HL-60 (cell line): ENCODE data around the gene UBE2K.

Experiments
- DNase-seq, 2 experiments: peaks; one replicate each; pipeline ENCODE4 v3.0.0-alpha.2; 2010 to 2020; ENCODE audit warnings: low read depth in 1 of 2, low spot score in 1 of 2
- H3K27ac ChIP-seq: fragments of 250-450 bp; sonication (Bioruptor Pico); replicated peaks from 2 replicates; pipeline ENCODE4 v1.5.1; 2020; ENCODE audit warnings: mild to moderate bottlenecking, moderate library complexity
- H3K27me3 ChIP-seq: fragments of 250-450 bp; sonication (Bioruptor Pico); 2 replicates; pipeline ENCODE4 v1.5.1; 2021; ENCODE audit warnings: mild to moderate bottlenecking, moderate library complexity; ENCODE audit not compliant: insufficient read depth, poor library complexity, severe bottlenecking
- H3K4me3 ChIP-seq: replicated peaks from 2 replicates; pipeline ENCODE4 v1.5.1; 2011; ENCODE audit warnings: mild to moderate bottlenecking, control low read depth, low read length; ENCODE audit not compliant: insufficient read depth
- GABPA ChIP-seq: IDR thresholded peaks from 2 replicates; pipeline ENCODE4 v1.6.1; 2012; ENCODE audit warnings: low read depth
- POLR2AphosphoS5 ChIP-seq: IDR thresholded peaks from 2 replicates; pipeline ENCODE4 v1.6.1; 2012; ENCODE audit warnings: low read depth
- SPI1 ChIP-seq: IDR thresholded peaks from 2 replicates; pipeline ENCODE4 v1.6.1; 2012; ENCODE audit warnings: low read depth, mild to moderate bottlenecking, borderline replicate concordance
- TF ChIP-seq, protein P1 (sequence below): IDR thresholded peaks from one replicate; pipeline ENCODE4 v1.5.1; 2011; ENCODE audit warnings: low read length, control low read depth, inconsistent platforms; ENCODE audit not compliant: insufficient read depth
- TF ChIP-seq, protein P2 (sequence below): IDR thresholded peaks from 2 replicates; pipeline ENCODE4 v1.6.1; 2012; ENCODE audit warnings: low read depth; ENCODE audit not compliant: insufficient replicate concordance

UBE2K gene

DNA sequence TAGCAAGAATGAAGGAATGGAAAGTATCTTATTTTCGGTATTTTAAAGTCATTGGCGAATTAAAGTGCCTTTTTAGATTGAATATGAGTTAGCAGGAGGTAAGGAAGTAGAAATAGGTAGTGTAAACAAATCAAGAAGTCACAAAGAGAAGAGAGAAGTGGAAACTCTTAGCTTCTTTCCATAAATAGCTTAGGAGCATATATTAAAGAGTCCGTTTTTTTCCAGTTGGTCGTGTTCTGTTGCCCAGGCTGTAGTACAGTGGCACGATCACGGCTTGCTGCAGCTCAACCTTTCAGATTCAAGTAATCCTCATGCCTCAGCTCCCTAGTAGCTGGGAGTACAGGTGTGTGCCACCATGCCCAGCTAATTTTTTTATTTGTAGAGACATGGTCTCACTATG lies 56.4 kb downstream of the UBE2K start:
- Histone ChIP-seq H3K4me3 (no peak overlapping the region), H3K27me3 (no peaks in the 10 kb centered on the region), H3K27ac (no peak overlapping the region)
- TF ChIP-seq SPI1: no peak
- TF ChIP-seq GABPA: no peak
- TF ChIP-seq, protein P1, sequence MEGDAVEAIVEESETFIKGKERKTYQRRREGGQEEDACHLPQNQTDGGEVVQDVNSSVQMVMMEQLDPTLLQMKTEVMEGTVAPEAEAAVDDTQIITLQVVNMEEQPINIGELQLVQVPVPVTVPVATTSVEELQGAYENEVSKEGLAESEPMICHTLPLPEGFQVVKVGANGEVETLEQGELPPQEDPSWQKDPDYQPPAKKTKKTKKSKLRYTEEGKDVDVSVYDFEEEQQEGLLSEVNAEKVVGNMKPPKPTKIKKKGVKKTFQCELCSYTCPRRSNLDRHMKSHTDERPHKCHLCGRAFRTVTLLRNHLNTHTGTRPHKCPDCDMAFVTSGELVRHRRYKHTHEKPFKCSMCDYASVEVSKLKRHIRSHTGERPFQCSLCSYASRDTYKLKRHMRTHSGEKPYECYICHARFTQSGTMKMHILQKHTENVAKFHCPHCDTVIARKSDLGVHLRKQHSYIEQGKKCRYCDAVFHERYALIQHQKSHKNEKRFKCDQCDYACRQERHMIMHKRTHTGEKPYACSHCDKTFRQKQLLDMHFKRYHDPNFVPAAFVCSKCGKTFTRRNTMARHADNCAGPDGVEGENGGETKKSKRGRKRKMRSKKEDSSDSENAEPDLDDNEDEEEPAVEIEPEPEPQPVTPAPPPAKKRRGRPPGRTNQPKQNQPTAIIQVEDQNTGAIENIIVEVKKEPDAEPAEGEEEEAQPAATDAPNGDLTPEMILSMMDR: no peak
- TF ChIP-seq, protein P2, sequence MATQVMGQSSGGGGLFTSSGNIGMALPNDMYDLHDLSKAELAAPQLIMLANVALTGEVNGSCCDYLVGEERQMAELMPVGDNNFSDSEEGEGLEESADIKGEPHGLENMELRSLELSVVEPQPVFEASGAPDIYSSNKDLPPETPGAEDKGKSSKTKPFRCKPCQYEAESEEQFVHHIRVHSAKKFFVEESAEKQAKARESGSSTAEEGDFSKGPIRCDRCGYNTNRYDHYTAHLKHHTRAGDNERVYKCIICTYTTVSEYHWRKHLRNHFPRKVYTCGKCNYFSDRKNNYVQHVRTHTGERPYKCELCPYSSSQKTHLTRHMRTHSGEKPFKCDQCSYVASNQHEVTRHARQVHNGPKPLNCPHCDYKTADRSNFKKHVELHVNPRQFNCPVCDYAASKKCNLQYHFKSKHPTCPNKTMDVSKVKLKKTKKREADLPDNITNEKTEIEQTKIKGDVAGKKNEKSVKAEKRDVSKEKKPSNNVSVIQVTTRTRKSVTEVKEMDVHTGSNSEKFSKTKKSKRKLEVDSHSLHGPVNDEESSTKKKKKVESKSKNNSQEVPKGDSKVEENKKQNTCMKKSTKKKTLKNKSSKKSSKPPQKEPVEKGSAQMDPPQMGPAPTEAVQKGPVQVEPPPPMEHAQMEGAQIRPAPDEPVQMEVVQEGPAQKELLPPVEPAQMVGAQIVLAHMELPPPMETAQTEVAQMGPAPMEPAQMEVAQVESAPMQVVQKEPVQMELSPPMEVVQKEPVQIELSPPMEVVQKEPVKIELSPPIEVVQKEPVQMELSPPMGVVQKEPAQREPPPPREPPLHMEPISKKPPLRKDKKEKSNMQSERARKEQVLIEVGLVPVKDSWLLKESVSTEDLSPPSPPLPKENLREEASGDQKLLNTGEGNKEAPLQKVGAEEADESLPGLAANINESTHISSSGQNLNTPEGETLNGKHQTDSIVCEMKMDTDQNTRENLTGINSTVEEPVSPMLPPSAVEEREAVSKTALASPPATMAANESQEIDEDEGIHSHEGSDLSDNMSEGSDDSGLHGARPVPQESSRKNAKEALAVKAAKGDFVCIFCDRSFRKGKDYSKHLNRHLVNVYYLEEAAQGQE: no peak
- no peak for TF ChIP-seq POLR2AphosphoS5
- no peak for DNase-seq

GRCh38 chr4:39756159-39756558 lies 58.2 kb downstream of the UBE2K start:
- H3K27ac ChIP-seq: no peak overlapping the region
- DNase-seq: no peak
- TF ChIP-seq GABPA: no peak
- no peak for TF ChIP-seq SPI1
- no peak for TF ChIP-seq POLR2AphosphoS5
- TF ChIP-seq, protein P1: no peak
- TF ChIP-seq, protein P2: no peak
- H3K27me3 ChIP-seq: no peaks in the 10 kb centered on the region
- no peak overlapping the region for H3K4me3 ChIP-seq

GRCh38 chr4:39758176-39758575 lies 60.2 kb downstream of the UBE2K start:
- TF ChIP-seq GABPA (no peak), POLR2AphosphoS5 (no peak), SPI1 (no peak)
- TF ChIP-seq, protein P1: no peak
- TF ChIP-seq, protein P2: no peak
- no peak overlapping the region for H3K27ac ChIP-seq
- no peak for DNase-seq
- H3K4me3 ChIP-seq: no peak overlapping the region
- H3K27me3 ChIP-seq: no peaks in the 10 kb centered on the region
